ENCODE results near the gene GRID2. TPM values are rescaled to one million over a fixed set of nuclear protein-coding genes. Genes with fewer than 3 reads are reported as not detected.
"Not testable (repeated sequence)": the region's sequence is repeated elsewhere in the genome, so short reads cannot be mapped to it uniquely, and the experiment has no call there.

GRID2 gene
- total and polyA plus RNA-seq, 9 of the 15 experiments (the other 6 are each of a cell fraction or from before 2014, with no cell fraction given): 0.04 TPM; not detected in 7

DNA sequence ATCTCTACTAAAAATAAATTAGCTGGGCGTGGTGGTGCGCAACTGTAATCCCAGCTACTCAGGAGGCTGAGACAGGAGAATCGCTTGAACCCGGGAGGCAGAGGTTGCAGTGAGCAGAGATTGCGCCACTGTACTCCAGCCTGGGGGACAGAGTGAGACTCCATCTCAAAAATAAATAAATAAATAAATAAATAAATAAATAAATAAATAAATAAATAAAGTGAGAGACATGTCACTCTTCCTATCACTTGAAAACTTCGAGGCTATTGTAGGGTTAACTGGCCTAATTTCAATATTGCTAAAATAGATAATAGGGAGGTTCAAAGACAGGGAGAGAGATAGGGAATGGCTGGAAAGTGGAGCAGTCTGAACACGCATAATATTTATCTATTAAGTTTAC, 99.8 kb downstream of the GRID2 start:
- H3K4me1 ChIP-seq (replicated peaks in 1 of 2; ENCODE audit: control insufficient read depth in 2 of 2, insufficient read depth in 2 of 2, low read length in 2 of 2); H3K9ac ChIP-seq (ENCODE audit: insufficient read depth in 1 of 2, low read depth in 2 of 2, low read length in 2 of 2); ATAC-seq; H2AFZ ChIP-seq (ENCODE audit: low read depth, low read length); H3K36me3 ChIP-seq (ENCODE audit: control insufficient read depth, insufficient read depth, low read length); H3K9me3 ChIP-seq (replicated peaks; ENCODE audit: control insufficient read depth, insufficient read depth, low read depth, low read length); H3K4me3 ChIP-seq; H3K79me2 ChIP-seq (ENCODE audit: control insufficient read depth, insufficient read depth, low read length); FAIRE-seq; H3K9me1 ChIP-seq (ENCODE audit: control insufficient read depth, insufficient read depth, low read length); POLR2A ChIA-PET; H3K4me2 ChIP-seq (ENCODE audit: insufficient read depth, low read length); H3K27me3 ChIP-seq (ENCODE audit: control insufficient read depth in 2 of 2, insufficient read depth in 2 of 2, low read length in 2 of 2); CTCF ChIA-PET (ENCODE audit: low intra/inter-chr PET ratio); in situ Hi-C loops (cut with MboI); DNase-seq (ENCODE audit: extremely low read depth in 1 of 4, low spot score in 3 of 4); BruUV-seq (replicated peaks); H4K20me1 ChIP-seq (replicated peaks; ENCODE audit: control insufficient read depth, insufficient read depth, low read length); H3K27ac ChIP-seq (ENCODE audit: extremely low read depth, low read depth, low read length); intact Hi-C loops (cut with micrococcal nuclease): not testable (repeated sequence)
- WGBS (ENCODE audit: insufficient coverage, low coverage, missing lambda C conversion rate): 1% methylated on average over 7 of the region's 7 CpGs

DNA sequence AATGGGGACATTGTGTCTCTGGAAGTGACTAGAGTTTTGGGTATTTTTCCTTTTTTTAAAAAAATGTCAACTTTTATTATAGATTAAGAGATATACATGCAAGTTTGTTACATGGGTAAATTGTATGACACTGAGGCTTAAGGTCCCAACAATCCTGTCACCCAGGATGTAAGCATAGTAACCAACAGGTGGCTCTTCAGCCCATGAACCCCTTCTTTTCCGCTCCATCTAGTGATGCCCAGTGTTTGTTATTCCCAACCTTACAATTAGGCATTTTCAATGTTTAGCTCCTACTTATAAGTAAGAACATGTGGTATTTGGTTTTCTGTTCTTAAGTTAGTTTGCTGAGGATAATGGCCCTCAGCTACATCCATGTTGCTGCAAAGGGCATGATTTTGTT, 102.7 kb downstream of the GRID2 start:
- Histone ChIP-seq H4K20me1 (replicated peaks; ENCODE audit: control insufficient read depth, insufficient read depth, low read length) (no peaks in the 10 kb centered on the region), H3K79me2 (ENCODE audit: control insufficient read depth, insufficient read depth, low read length) (no peaks in the 10 kb centered on the region), H3K4me2 (ENCODE audit: insufficient read depth, low read length) (no peak overlapping the region), H3K36me3 (ENCODE audit: control insufficient read depth, insufficient read depth, low read length) (no peaks in the 10 kb centered on the region), H2AFZ (ENCODE audit: low read depth, low read length) (no peak overlapping the region), H3K4me1 (replicated peaks in 1 of 2; ENCODE audit: control insufficient read depth in 2 of 2, insufficient read depth in 2 of 2, low read length in 2 of 2) (no peaks in the 10 kb centered on the region), H3K9me3 (replicated peaks; ENCODE audit: control insufficient read depth, insufficient read depth, low read depth, low read length) (no peaks in the 10 kb centered on the region), H3K27ac (ENCODE audit: extremely low read depth, low read depth, low read length) (no peak overlapping the region), H3K4me3 (no peak overlapping the region), H3K9ac (ENCODE audit: insufficient read depth in 1 of 2, low read depth in 2 of 2, low read length in 2 of 2) (no peak overlapping the region), H3K27me3 (ENCODE audit: control insufficient read depth in 2 of 2, insufficient read depth in 2 of 2, low read length in 2 of 2) (no peaks in the 10 kb centered on the region), H3K9me1 (ENCODE audit: control insufficient read depth, insufficient read depth, low read length) (no peaks in the 10 kb centered on the region)
- CTCF ChIA-PET (ENCODE audit: low intra/inter-chr PET ratio): no interaction called here
- POLR2A ChIA-PET: no interaction called here
- intact Hi-C loops (cut with micrococcal nuclease): no loop called here
- no peak for DNase-seq (ENCODE audit: extremely low read depth in 1 of 4, low spot score in 3 of 4)
- FAIRE-seq: no peak
- BruUV-seq (replicated peaks): no TSS peak
- TF ChIP-seq NR3C1 (CRISPR knock-in tag; IDR thresholded peaks at IDR 0.05): no peak
- no peak for TF ChIP-seq BMI1 (IDR thresholded peaks at IDR 0.05; ENCODE audit: low read length)
- no peak for TF ChIP-seq SMARCE1 (IDR thresholded peaks at IDR 0.05)
- in situ Hi-C loops (cut with MboI): no loop called here
- ATAC-seq: no peak
- WGBS (ENCODE audit: insufficient coverage, low coverage, missing lambda C conversion rate): 0% methylated on average over 1 of the region's 1 CpG
